Measurements from ENCODE around the gene TMEM54. TPM values are rescaled to one million over a fixed set of nuclear protein-coding genes. Genes with fewer than 3 reads are reported as not detected.

TMEM54 gene
- total and polyA plus RNA-seq, 10 of the 15 experiments (the other 5 are each of a cell fraction or from before 2014, with no cell fraction given): 0.07 to 0.94 (median 0.56) TPM; not detected in 1

DNA sequence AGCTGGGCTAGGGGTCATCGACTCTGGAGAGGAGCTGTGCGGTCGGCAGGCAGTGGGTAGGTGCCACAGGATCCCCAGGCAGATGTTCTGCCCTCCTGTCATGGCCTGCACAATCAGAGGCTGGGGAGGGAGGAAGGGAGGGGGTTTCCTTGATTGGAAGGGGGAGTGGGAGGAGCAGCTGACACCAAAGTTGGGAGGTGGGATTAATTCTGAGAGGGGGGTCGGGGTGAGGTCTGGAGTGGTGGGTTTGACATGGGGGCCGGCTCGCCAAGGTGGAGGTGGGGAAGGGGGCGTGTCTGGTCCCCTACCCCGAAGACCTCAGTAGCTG, 15.5 kb downstream of the TMEM54 start:
- Histone ChIP-seq H3K79me2 (ENCODE audit: control insufficient read depth, insufficient read depth, low read length) (no peaks in the 10 kb centered on the region), H3K9ac (ENCODE audit: control insufficient read depth, insufficient read depth, low read length) (no peak overlapping the region), H3K9me3 (replicated peaks; ENCODE audit: control insufficient read depth, insufficient read depth, low read length) (no peaks in the 10 kb centered on the region), H3K27me3 (replicated peaks in 1 of 2; ENCODE audit: control insufficient read depth in 2 of 2, insufficient read depth in 2 of 2, low read length in 1 of 2) (peaks cover 3 to 6% of the 10 kb centered on the region in 2 experiments; a peak in 3 of 4 replicates), H4K20me1 (ENCODE audit: control insufficient read depth, insufficient read depth) (no peaks in the 10 kb centered on the region), H3K27ac (ENCODE audit: control insufficient read depth, insufficient read depth) (no peak overlapping the region), H2AFZ (ENCODE audit: control insufficient read depth, low read depth, low read length) (no peak overlapping the region), H3K4me1 (ENCODE audit: control insufficient read depth, insufficient read depth, low read length) (no peaks in the 10 kb centered on the region), H3K4me2 (ENCODE audit: control insufficient read depth, insufficient read depth) (no peak overlapping the region), H3K4me3 (no peak overlapping the region), H3K36me3 (ENCODE audit: control insufficient read depth in 2 of 2, insufficient read depth in 2 of 2, low read length in 1 of 2) (no peaks in the 10 kb centered on the region)
- no TSS peak for BruUV-seq (replicated peaks)
- DNase-seq (ENCODE audit: low read depth, low spot score) (no peak), FAIRE-seq (no peak), ATAC-seq (no peak)
- in situ Hi-C loops (cut with MboI) (no loop called here), intact Hi-C loops (cut with micrococcal nuclease; ENCODE audit: unreplicated experiment) (no loop called here)
- CTCF ChIA-PET: no interaction called here
- SMC1A ChIA-PET (ENCODE audit: uncharacterized antibody, unreplicated experiment): no interaction called here
- TF ChIP-seq ESRRA (IDR thresholded peaks at IDR 0.05; ENCODE audit: low read length): no peak
- WGBS (ENCODE audit: insufficient coverage, insufficient replicate concordance, low lambda C conversion rate, missing lambda C conversion rate): 19% methylated on average over 8 of the region's 8 CpGs
- POLR2A ChIA-PET: no interaction called here
- RAD21 ChIA-PET (ENCODE audit: unreplicated experiment): no interaction called here

DNA sequence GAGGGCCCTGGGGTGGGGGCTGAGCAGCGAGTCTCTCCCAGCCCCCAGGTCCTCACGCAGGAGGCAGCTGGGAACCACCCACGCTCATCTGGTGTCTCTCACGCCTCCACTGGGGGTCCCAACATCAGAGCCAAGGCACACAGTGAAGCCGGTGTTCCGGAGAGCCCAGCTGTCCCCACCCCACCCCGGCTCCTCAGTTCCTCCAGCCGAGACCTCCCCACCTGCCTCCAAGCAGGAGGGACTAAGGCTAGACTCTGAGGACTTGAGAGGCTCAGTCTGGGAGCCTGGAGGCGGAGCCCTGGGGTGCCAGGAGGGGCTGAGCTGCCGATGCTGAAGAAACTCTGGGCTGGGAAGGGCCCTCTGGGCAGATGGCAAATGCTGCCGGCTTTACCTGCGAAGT, 16.5 kb downstream of the TMEM54 start:
- in situ Hi-C loops (cut with MboI) (no loop called here), intact Hi-C loops (cut with micrococcal nuclease; ENCODE audit: unreplicated experiment) (no loop called here)
- Histone ChIP-seq H3K27me3 (replicated peaks in 1 of 2; ENCODE audit: control insufficient read depth in 2 of 2, insufficient read depth in 2 of 2, low read length in 1 of 2) (peaks cover 3 to 6% of the 10 kb centered on the region in 2 experiments; a peak in 3 of 4 replicates), H3K36me3 (ENCODE audit: control insufficient read depth in 2 of 2, insufficient read depth in 2 of 2, low read length in 1 of 2) (no peaks in the 10 kb centered on the region), H3K4me3 (no peak overlapping the region), H3K9me3 (replicated peaks; ENCODE audit: control insufficient read depth, insufficient read depth, low read length) (no peaks in the 10 kb centered on the region), H4K20me1 (ENCODE audit: control insufficient read depth, insufficient read depth) (no peaks in the 10 kb centered on the region), H2AFZ (ENCODE audit: control insufficient read depth, low read depth, low read length) (no peak overlapping the region), H3K4me2 (ENCODE audit: control insufficient read depth, insufficient read depth) (no peak overlapping the region), H3K4me1 (ENCODE audit: control insufficient read depth, insufficient read depth, low read length) (no peaks in the 10 kb centered on the region), H3K79me2 (ENCODE audit: control insufficient read depth, insufficient read depth, low read length) (no peaks in the 10 kb centered on the region), H3K9ac (ENCODE audit: control insufficient read depth, insufficient read depth, low read length) (no peak overlapping the region), H3K27ac (ENCODE audit: control insufficient read depth, insufficient read depth) (no peak overlapping the region)
- TF ChIP-seq TAF1 (IDR thresholded peaks at IDR 0.05; ENCODE audit: borderline replicate concordance, low read depth, low read length) (no peak), SREBF2 (IDR thresholded peaks at IDR 0.05; ENCODE audit: low read length) (no peak), CHD4 (IDR thresholded peaks at IDR 0.05) (no peak), YBX1 (IDR thresholded peaks at IDR 0.05) (no peak), IKZF2 (IDR thresholded peaks at IDR 0.05) (no peak), BCL3 (IDR thresholded peaks at IDR 0.05; ENCODE audit: borderline replicate concordance, insufficient read depth, low read depth, low read length, poor library complexity, severe bottlenecking) (no peak)
- TF ChIP-seq, protein P1, sequence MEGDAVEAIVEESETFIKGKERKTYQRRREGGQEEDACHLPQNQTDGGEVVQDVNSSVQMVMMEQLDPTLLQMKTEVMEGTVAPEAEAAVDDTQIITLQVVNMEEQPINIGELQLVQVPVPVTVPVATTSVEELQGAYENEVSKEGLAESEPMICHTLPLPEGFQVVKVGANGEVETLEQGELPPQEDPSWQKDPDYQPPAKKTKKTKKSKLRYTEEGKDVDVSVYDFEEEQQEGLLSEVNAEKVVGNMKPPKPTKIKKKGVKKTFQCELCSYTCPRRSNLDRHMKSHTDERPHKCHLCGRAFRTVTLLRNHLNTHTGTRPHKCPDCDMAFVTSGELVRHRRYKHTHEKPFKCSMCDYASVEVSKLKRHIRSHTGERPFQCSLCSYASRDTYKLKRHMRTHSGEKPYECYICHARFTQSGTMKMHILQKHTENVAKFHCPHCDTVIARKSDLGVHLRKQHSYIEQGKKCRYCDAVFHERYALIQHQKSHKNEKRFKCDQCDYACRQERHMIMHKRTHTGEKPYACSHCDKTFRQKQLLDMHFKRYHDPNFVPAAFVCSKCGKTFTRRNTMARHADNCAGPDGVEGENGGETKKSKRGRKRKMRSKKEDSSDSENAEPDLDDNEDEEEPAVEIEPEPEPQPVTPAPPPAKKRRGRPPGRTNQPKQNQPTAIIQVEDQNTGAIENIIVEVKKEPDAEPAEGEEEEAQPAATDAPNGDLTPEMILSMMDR (IDR thresholded peaks at IDR 0.05 in 2 of 3, conservative IDR thresholded peaks at IDR 0.05 in 1 of 3; ENCODE audit: control insufficient read depth in 2 of 3, extremely low read depth in 1 of 3, insufficient read depth in 1 of 3, low read depth in 3 of 3, low read length in 3 of 3): no peak
- 19% methylated on average over 11 of the region's 12 CpGs for WGBS (ENCODE audit: insufficient coverage, insufficient replicate concordance, low lambda C conversion rate, missing lambda C conversion rate)
- BruUV-seq (replicated peaks): no TSS peak
- ChIA-PET RAD21 (ENCODE audit: unreplicated experiment) (no interaction called here), CTCF (no interaction called here), SMC1A (ENCODE audit: uncharacterized antibody, unreplicated experiment) (no interaction called here), POLR2A (no interaction called here)
- DNase-seq (ENCODE audit: low read depth, low spot score): no peak
- ATAC-seq: peak; percentile 20; the same call in 1 of the 3 replicates
- FAIRE-seq: no peak

Measured in GM12878 (cell line).